Measurements from ENCODE around the gene MMP1. TPM values are rescaled to one million over a fixed set of nuclear protein-coding genes. Genes with fewer than 3 reads are reported as not detected.

The MMP1 gene
- total RNA-seq, 3 donors from 2014 or later: 0.20 to 0.67 (median 0.47) TPM

DNA sequence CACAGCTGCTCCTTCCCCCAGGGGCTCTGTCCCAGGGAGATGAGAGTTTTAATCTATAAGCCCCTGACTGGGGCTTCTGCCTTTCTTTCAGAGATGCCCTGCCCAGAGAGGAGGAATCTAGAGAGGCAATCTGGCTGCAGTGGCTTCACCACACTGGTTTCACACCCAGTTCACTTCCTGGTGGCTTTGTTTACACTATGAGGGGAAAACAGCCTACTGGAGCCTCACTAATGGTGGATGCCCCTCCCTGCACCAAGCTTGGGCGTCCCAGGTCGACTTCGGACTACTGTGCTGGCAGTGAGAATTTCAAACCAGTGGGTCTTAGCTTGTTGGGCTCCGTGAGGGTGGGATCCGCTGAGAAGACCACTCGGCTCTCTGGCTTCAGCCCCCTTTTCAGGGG lies 21.5 kb upstream of the MMP1 start:
- H3K4me3 ChIP-seq: no peak overlapping the region
- no peaks in the 10 kb centered on the region for H3K36me3 ChIP-seq (ENCODE audit: low read depth)
- DNase-seq (no peak), ATAC-seq (peak; percentile 54)
- intact Hi-C loops (cut with DNase I, micrococcal nuclease): no loop called here
- no peaks in the 10 kb centered on the region for H3K4me1 ChIP-seq (ENCODE audit: low read depth)
- TF ChIP-seq, protein P1, sequence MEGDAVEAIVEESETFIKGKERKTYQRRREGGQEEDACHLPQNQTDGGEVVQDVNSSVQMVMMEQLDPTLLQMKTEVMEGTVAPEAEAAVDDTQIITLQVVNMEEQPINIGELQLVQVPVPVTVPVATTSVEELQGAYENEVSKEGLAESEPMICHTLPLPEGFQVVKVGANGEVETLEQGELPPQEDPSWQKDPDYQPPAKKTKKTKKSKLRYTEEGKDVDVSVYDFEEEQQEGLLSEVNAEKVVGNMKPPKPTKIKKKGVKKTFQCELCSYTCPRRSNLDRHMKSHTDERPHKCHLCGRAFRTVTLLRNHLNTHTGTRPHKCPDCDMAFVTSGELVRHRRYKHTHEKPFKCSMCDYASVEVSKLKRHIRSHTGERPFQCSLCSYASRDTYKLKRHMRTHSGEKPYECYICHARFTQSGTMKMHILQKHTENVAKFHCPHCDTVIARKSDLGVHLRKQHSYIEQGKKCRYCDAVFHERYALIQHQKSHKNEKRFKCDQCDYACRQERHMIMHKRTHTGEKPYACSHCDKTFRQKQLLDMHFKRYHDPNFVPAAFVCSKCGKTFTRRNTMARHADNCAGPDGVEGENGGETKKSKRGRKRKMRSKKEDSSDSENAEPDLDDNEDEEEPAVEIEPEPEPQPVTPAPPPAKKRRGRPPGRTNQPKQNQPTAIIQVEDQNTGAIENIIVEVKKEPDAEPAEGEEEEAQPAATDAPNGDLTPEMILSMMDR (IDR thresholded peaks at IDR 0.05): no peak
- H3K9me3 ChIP-seq: no peaks in the 10 kb centered on the region

DNA sequence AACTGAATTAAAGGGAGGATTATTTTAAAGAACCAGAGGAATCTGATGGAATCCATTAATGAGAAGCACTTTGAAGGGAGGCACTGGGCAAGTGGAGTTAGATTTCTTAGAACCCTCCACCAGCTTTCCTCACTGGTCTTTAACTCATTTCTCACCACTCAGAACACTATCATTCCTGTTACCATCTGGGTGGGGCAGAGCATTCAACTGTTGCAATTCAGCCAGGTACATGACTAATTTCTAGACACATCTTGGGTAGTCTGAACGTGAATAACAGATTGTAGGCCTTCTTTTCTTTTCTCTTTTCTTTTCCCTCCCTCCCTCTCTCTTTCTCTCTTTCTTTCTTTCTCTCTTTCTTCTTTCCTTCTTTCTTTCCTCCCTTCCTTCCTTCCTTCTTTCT lies 15.5 kb upstream of the MMP1 start:
- ATAC-seq (no peak), DNase-seq (no peak)
- Histone ChIP-seq H3K4me1 (ENCODE audit: low read depth) (no peaks in the 10 kb centered on the region), H3K36me3 (ENCODE audit: low read depth) (no peaks in the 10 kb centered on the region), H3K4me3 (no peak overlapping the region), H3K9me3 (no peaks in the 10 kb centered on the region)
- TF ChIP-seq, protein P1 (IDR thresholded peaks at IDR 0.05): no peak
- intact Hi-C loops (cut with DNase I, micrococcal nuclease): no loop called here

DNA sequence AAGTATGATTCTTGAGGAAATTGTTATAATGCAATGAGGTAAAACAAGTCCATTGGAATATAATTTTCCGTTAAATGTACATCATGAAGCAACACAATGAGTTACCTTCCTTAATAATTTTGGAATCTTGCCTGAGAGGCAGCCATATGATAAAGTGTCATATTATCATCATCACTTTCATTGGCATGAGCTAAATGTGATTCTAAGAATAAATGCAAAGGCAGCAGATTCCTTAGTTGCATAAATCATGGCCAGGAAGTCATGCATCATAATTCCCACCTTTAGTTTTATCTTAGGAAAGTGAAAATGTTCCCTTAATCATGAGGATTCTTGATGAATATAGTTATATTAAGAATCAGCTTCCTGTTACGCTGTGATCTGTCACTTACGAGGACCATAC lies 14.2 kb upstream of the MMP1 start:
- Histone ChIP-seq H3K4me1 (ENCODE audit: low read depth) (no peaks in the 10 kb centered on the region), H3K36me3 (ENCODE audit: low read depth) (no peaks in the 10 kb centered on the region), H3K4me3 (no peak overlapping the region), H3K9me3 (no peaks in the 10 kb centered on the region)
- TF ChIP-seq, protein P1 (IDR thresholded peaks at IDR 0.05): no peak
- DNase-seq: no peak
- intact Hi-C loops (cut with DNase I, micrococcal nuclease): no loop called here
- ATAC-seq: no peak

DNA sequence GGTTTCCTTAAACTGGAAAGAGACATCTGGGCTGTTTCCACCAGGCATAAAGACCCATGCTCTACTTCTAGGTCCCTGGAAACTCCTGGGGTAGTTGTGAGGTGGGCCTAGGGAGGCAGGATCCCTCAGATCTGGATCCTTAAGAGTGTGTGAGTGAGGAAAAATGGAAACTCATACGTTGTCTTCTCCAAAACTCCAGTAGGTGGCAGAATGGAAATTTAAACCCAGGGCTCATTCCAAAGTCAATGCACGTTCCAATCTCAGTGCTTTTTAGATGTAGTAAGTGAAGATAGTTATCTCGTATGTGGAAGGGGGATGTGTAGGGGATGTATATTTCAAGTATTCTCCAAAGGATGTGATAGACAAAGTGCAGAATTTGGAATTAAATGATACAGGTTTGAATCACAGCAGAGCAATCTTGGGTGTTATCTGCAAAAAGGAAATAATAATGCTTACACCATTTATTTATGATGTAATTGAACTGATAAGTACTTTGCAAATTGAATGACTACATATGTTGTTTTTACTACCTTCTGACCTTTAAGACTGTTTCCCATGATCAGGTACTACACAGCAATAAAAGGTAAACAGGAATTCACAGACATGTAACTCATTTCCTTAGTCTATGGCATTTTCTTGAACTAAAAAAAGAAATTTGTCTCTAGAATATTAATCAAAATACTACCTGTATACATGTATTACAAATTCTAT lies 13.1 kb upstream of the MMP1 start:
- Histone ChIP-seq H3K9me3 (no peaks in the 10 kb centered on the region), H3K4me1 (ENCODE audit: low read depth) (no peaks in the 10 kb centered on the region), H3K4me3 (no peak overlapping the region), H3K36me3 (ENCODE audit: low read depth) (no peaks in the 10 kb centered on the region)
- intact Hi-C loops (cut with DNase I, micrococcal nuclease): no loop called here
- peak; percentile 51 for ATAC-seq
- TF ChIP-seq, protein P1 (IDR thresholded peaks at IDR 0.05): no peak
- no peak for DNase-seq

DNA sequence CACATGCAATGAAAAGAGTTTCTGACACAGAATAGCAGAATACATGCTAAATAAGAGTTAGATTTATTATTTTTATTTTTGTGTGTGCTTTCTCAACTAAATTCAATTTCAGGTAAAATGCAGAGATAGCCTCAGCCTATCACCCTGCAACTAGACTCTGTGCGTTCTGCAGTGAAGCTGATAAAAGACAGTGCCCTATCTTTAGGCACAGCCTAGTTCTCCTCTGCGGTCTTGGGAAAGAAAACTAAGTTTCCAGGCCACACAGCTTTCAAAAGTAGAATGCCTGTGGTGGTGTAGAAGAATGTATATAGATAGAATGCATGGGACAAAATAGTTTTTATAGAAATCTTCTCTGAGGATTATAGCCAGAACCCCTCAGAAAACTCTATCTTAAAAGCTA lies 12.0 kb upstream of the MMP1 start:
- DNase-seq: no peak
- intact Hi-C loops (cut with DNase I, micrococcal nuclease): no loop called here
- Histone ChIP-seq H3K9me3 (no peaks in the 10 kb centered on the region), H3K4me1 (ENCODE audit: low read depth) (no peaks in the 10 kb centered on the region), H3K4me3 (no peak overlapping the region), H3K36me3 (ENCODE audit: low read depth) (no peaks in the 10 kb centered on the region)
- ATAC-seq: no peak
- TF ChIP-seq, protein P1 (IDR thresholded peaks at IDR 0.05): no peak

DNA sequence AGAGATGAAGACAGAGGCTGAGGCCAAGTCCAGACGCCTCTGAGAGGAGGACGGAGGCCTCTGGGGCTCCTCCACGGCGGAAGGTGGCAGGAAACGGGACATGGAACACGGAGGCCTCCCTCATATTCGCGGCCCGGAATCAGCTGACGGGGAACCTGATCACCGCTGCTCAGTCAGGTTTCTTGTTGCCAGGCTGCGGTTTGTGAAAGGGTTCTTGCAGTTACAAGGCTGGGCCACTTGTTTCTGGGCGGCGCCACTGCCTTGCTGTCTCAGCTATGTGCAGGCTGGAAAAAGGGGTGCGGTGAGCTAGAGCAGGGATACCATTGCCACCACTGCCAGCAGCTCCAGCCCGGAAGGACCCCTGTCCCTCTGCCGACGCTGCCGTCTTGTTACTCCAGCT lies 10.0 kb upstream of the MMP1 start:
- Histone ChIP-seq H3K9me3 (no peaks in the 10 kb centered on the region), H3K4me1 (ENCODE audit: low read depth) (no peaks in the 10 kb centered on the region), H3K4me3 (no peak overlapping the region), H3K36me3 (ENCODE audit: low read depth) (no peaks in the 10 kb centered on the region)
- intact Hi-C loops (cut with DNase I, micrococcal nuclease): no loop called here
- ATAC-seq: peak; percentile 45
- TF ChIP-seq, protein P1 (IDR thresholded peaks at IDR 0.05): no peak
- no peak for DNase-seq

Data from mucosa of descending colon (tissue), 3 donors.